GM12878 (cell line): ENCODE results near the gene NXPH1. TPM values are rescaled to one million over a fixed set of nuclear protein-coding genes. Genes with fewer than 3 reads are reported as not detected.

Experiments
- ATAC-seq: fragments of 200-7000 bp; cut with Tn5 transposase; 3 replicates; pipeline ENCODE4 v1.9.1; 2020; ENCODE audit warnings: mild to moderate bottlenecking, moderate library complexity
- BruUV-seq: library from RNA; stranded (reverse); fragments of 400-500 nt; replicated peaks from 2 replicates; lab custom pipeline; 2021; lab: Mats Ljungman, UMichigan
- CTCF ChIA-PET: fragments of 300-600 bp; sonication (Branson Sonifier 250); formaldehyde crosslinking; extraction: SDS; loops from one replicate; lab custom pipeline; 2021; ENCODE audit warnings: inconsistent platforms; lab: Yijun Ruan, JAX
- POLR2A ChIA-PET: fragments of 350-600 bp; formaldehyde crosslinking; extraction: SDS; loops from one replicate; lab custom pipeline; 2021; ENCODE audit warnings: inconsistent platforms; lab: Charles Lee
- RAD21 ChIA-PET: fragments of 300-600 bp; sonication (Branson Sonifier 250); formaldehyde crosslinking; loops from one replicate; lab custom pipeline; 2023; ENCODE audit warnings: antibody characterized with exemption; ENCODE audit not compliant: unreplicated experiment; lab: Charles Lee
- SMC1A ChIA-PET: fragments of 300-600 bp; sonication (Branson Sonifier 250); formaldehyde crosslinking; loops from one replicate; lab custom pipeline; 2023; ENCODE audit not compliant: unreplicated experiment, uncharacterized antibody; lab: Charles Lee
- DNase-seq: peaks from one replicate; pipeline ENCODE4 v3.0.0-alpha.2; 2011; ENCODE audit warnings: low read depth, low spot score
- FAIRE-seq: peaks from 3 replicates; lab custom pipeline; 2011; peaks lifted over from hg19 to GRCh38; lab: Jason Lieb, UNC
- H2AFZ ChIP-seq: 2 replicates; pipeline ENCODE4 v1.6.0; 2011; ENCODE audit warnings: low read depth, low read length, control low read depth; ENCODE audit not compliant: control insufficient read depth
- H3K27ac ChIP-seq: 2 replicates; pipeline ENCODE4 v1.5.1; 2011; ENCODE audit warnings: control low read depth; ENCODE audit not compliant: control insufficient read depth, insufficient read depth
- H3K27me3 ChIP-seq, 2 experiments: replicated peaks in 1 of 2; 2 replicates each; pipeline versions ENCODE4 v1.6.0 to v1.6.1; 2011; ENCODE audit warnings: low read length in 1 of 2; ENCODE audit not compliant: control insufficient read depth in 2 of 2, insufficient read depth in 2 of 2
- H3K36me3 ChIP-seq, 2 experiments: 2 replicates each; pipeline ENCODE4 v1.5.1; 2011; ENCODE audit warnings: low read length in 1 of 2; ENCODE audit not compliant: control insufficient read depth in 2 of 2, insufficient read depth in 2 of 2
- H3K4me1 ChIP-seq: 2 replicates; pipeline ENCODE4 v1.6.1; 2011; ENCODE audit warnings: mild to moderate bottlenecking, low read length, moderate library complexity, mixed read lengths; ENCODE audit not compliant: control insufficient read depth, insufficient read depth
- H3K4me2 ChIP-seq: 2 replicates; pipeline ENCODE4 v1.6.0; 2011; ENCODE audit warnings: control low read depth; ENCODE audit not compliant: control insufficient read depth, insufficient read depth
- H3K4me3 ChIP-seq: fragments of 200-600 bp; sonication (generic); 2 replicates; pipeline ENCODE4 v1.5.1; 2016
- H3K79me2 ChIP-seq: 2 replicates; pipeline ENCODE4 v1.6.0; 2011; ENCODE audit warnings: low read length; ENCODE audit not compliant: control insufficient read depth, insufficient read depth
- H3K9ac ChIP-seq: 2 replicates; pipeline ENCODE4 v1.8.0; 2011; ENCODE audit warnings: low read length, control low read depth, mixed read lengths; ENCODE audit not compliant: control insufficient read depth, insufficient read depth
- H3K9me3 ChIP-seq: replicated peaks from 3 replicates; pipeline ENCODE4 v1.5.1; 2011; ENCODE audit warnings: mild to moderate bottlenecking, low read length; ENCODE audit not compliant: control insufficient read depth, insufficient read depth
- H4K20me1 ChIP-seq: 2 replicates; pipeline ENCODE4 v1.6.0; 2011; ENCODE audit not compliant: control insufficient read depth, insufficient read depth
- ATF2 ChIP-seq: IDR thresholded peaks from 2 replicates; pipeline ENCODE4 v1.6.1; 2012; ENCODE audit warnings: low read length, inconsistent platforms
- BMI1 ChIP-seq: fragments of 450-650 bp; IDR thresholded peaks from 2 replicates; pipeline ENCODE4 v1.6.1; 2016; ENCODE audit warnings: mild to moderate bottlenecking, moderate library complexity, borderline replicate concordance
- E2F8 ChIP-seq: fragments of 450-650 bp; IDR thresholded peaks from 2 replicates; pipeline ENCODE4 v1.6.1; 2018; ENCODE audit warnings: mild to moderate bottlenecking, low read depth, moderate library complexity; ENCODE audit not compliant: partially characterized antibody
- IRF3 ChIP-seq: fragments of 450-650 bp; IDR thresholded peaks from 2 replicates; pipeline ENCODE4 v1.6.1; 2014; ENCODE audit warnings: mild to moderate bottlenecking
- NFYB ChIP-seq: IDR thresholded peaks from 2 replicates; pipeline ENCODE4 v1.6.1; 2011; ENCODE audit warnings: low read depth, mild to moderate bottlenecking, low read length, improper control_type of control experiment, moderate library complexity; ENCODE audit not compliant: insufficient read depth
- PKNOX1 ChIP-seq: fragments of 450-650 bp; IDR thresholded peaks from 2 replicates; pipeline ENCODE4 v1.6.1; 2016; ENCODE audit warnings: mild to moderate bottlenecking
- PRDM15 ChIP-seq: fragments of 450-650 bp; formaldehyde crosslinking; IDR thresholded peaks from 2 replicates; pipeline ENCODE4 v1.4.0; 2020; ENCODE audit warnings: mild to moderate bottlenecking, moderate library complexity
- RAD51 ChIP-seq: fragments of 450-650 bp; IDR thresholded peaks from 2 replicates; pipeline ENCODE4 v1.6.1; 2016; ENCODE audit warnings: moderate library complexity, mild to moderate bottlenecking, inconsistent platforms
- ZBTB4 ChIP-seq: fragments of 450-650 bp; formaldehyde crosslinking; IDR thresholded peaks from 2 replicates; pipeline ENCODE4 v1.4.0; 2022; ENCODE audit warnings: mild to moderate bottlenecking, moderate library complexity
- ZSCAN29 ChIP-seq: fragments of 450-650 bp; IDR thresholded peaks from 2 replicates; pipeline ENCODE4 v1.6.1; 2017; ENCODE audit warnings: mild to moderate bottlenecking, moderate library complexity
- WGBS: methylation state at CpG from one replicate; pipeline ENCODE4 v1.1.6; 2016; ENCODE audit warnings: low lambda C conversion rate; ENCODE audit not compliant: insufficient replicate concordance, insufficient coverage; ENCODE audit errors: missing lambda C conversion rate; 5-methylcytosine and 5-hydroxymethylcytosine counted together
- in situ Hi-C: fragments of 300-500 bp; cut with MboI; formaldehyde crosslinking; loops from 9 replicates; pipeline ENCODE4 v1.14.3; 2018; ENCODE audit warnings: mixed read lengths
- intact Hi-C: fragments of 100-400 bp; cut with micrococcal nuclease; formaldehyde crosslinking; loops from one replicate; pipeline ENCODE4 v1.14.2; 2022; ENCODE audit not compliant: unreplicated experiment
- polyA plus RNA-seq, 11 experiments: library from polyadenylated mRNA; depleted of rRNA in 4 of 11; unstranded in 6 of 11; stranded (reverse) in 5 of 11; fragments of >200 nt; fragmentation: Nextera tagmentation in 4 of 11; fragmentation: Illumina TruSeq in 1 of 11; extraction: Ambion mirVana in 4 of 11; extraction: Trizol in 1 of 11; gene quantifications; 1 replicate in 1 of 11; 2 replicates in 10 of 11; pipeline versions ENCODE4 v1.2.1 to v1.2.3, GENCODE V29; 2011 to 2016; ENCODE audit warnings: inconsistent platforms in 2 of 11, missing spikeins in 2 of 11, low read depth in 1 of 11
- total RNA-seq, 4 experiments: library from RNA; depleted of rRNA in 3 of 4; stranded (reverse); fragments of >200 nt in 3 of 4; fragmentation: Illumina TruSeq in 1 of 4; extraction: Trizol in 1 of 4; gene quantifications; 2 replicates each; pipeline versions ENCODE4 v1.2.1 to v1.2.3, GENCODE V29; 2013 to 2021

Gene NXPH1
- total and polyA plus RNA-seq, 10 of the 15 experiments (the other 5 are each of a cell fraction or from before 2014, with no cell fraction given): 0.06 to 0.34 TPM; not detected in 8

- ChIA-PET RAD21 (no interaction called here), CTCF (no interaction called here), POLR2A (no interaction called here), SMC1A (no interaction called here)
- H3K27me3 ChIP-seq: no peaks in the 10 kb centered on the region
- intact Hi-C loops (no loop called here), in situ Hi-C loops (no loop called here)
- H3K4me3 ChIP-seq: no peak overlapping the region
- ATAC-seq (no peak), FAIRE-seq (no peak), DNase-seq (no peak)
- H3K4me1 ChIP-seq: no peaks in the 10 kb centered on the region
- no peaks in the 10 kb centered on the region for H3K79me2 ChIP-seq
- H3K9me3 ChIP-seq: no peaks in the 10 kb centered on the region
- 0% methylated on average over 1 of the region's 1 CpG for WGBS
- H3K27ac ChIP-seq: no peak overlapping the region
- no peak overlapping the region for H3K9ac ChIP-seq
- no peak overlapping the region for H3K4me2 ChIP-seq
- H2AFZ ChIP-seq: no peak overlapping the region
- BruUV-seq: no TSS peak
- H4K20me1 ChIP-seq: no peaks in the 10 kb centered on the region
- no peaks in the 10 kb centered on the region for H3K36me3 ChIP-seq
- TF ChIP-seq ZBTB4 (CRISPR knock-in tag) (no peak), ATF2 (no peak), ZSCAN29 (no peak), NFYB (no peak), IRF3 (no peak), E2F8 (no peak), BMI1 (no peak), RAD51 (no peak), PRDM15 (no peak), PKNOX1 (no peak)
Observed at GRCh38 chr7:8605221-8605620, 171.8 kb downstream of the NXPH1 start.
